H1 (cell line): ENCODE data around the gene SRPX. TPM values are rescaled to one million over a fixed set of nuclear protein-coding genes. Genes with fewer than 3 reads are reported as not detected.

Experiments
- CBX8 ChIP-seq: fragments of 300-800, 300-1000 bp; sonication (generic); IDR thresholded peaks from 2 replicates; pipeline ENCODE4 v1.7.1; 2016; ENCODE audit warnings: low read depth, low read length, borderline replicate concordance
- EZH2 ChIP-seq: fragments of 200-600 bp; sonication (generic); IDR thresholded peaks from 2 replicates; pipeline ENCODE4 v1.7.1; 2012; ENCODE audit warnings: low read depth, mild to moderate bottlenecking, moderate library complexity, low read length, inconsistent platforms; ENCODE audit not compliant: severe bottlenecking
- GABPA ChIP-seq: IDR thresholded peaks from 2 replicates; pipeline ENCODE4 v1.6.1; 2011; ENCODE audit warnings: mild to moderate bottlenecking, low read length, moderate library complexity, borderline replicate concordance; ENCODE audit not compliant: insufficient read depth
- GTF2F1 ChIP-seq: IDR thresholded peaks from 2 replicates; pipeline ENCODE4 v1.6.1; 2012; ENCODE audit warnings: low read depth, low read length, improper control_type of control experiment, borderline replicate concordance
- KDM5A ChIP-seq: fragments of 200-600 bp; IDR thresholded peaks from 2 replicates; pipeline ENCODE4 v1.7.1; 2012; ENCODE audit warnings: mild to moderate bottlenecking, low read length, inconsistent platforms, mixed read lengths
- MAFK ChIP-seq: IDR thresholded peaks from 2 replicates; pipeline ENCODE4 v1.6.1; 2012; ENCODE audit warnings: low read depth, mild to moderate bottlenecking, improper control_type of control experiment, low read length
- TEAD4 ChIP-seq: IDR thresholded peaks from 2 replicates; pipeline ENCODE4 v1.6.1; 2012; ENCODE audit warnings: low read depth, low read length, inconsistent platforms, mixed read lengths
- polyA plus RNA-seq, 7 experiments: library from polyadenylated mRNA; depleted of rRNA in 3 of 7; stranded (reverse) in 5 of 7; unstranded in 2 of 7; fragments of >200 nt in 5 of 7; fragments of 200-250 nt in 2 of 7; gene quantifications; 1 replicate in 5 of 7; 2 replicates in 1 of 7; 4 replicates in 1 of 7; pipeline versions ENCODE4 v1.2.1 to v1.2.3, GENCODE V29; 2011 to 2013; ENCODE audit warnings: missing spikeins in 2 of 7, mixed read lengths in 2 of 7
- total RNA-seq: library from RNA; stranded (reverse); fragmentation: NEBNext Ultra II Directional; extraction: Animal tissue kit (Norgen Biotek cat#: 25700); gene quantifications from 2 replicates; pipeline ENCODE4 v1.2.1, GENCODE V29; 2021

The SRPX gene
- total and polyA plus RNA-seq, 2 of the 8 experiments (the other 6 are each of a cell fraction or from before 2014, with no cell fraction given) = 7.6 to 10.4 TPM

DNA sequence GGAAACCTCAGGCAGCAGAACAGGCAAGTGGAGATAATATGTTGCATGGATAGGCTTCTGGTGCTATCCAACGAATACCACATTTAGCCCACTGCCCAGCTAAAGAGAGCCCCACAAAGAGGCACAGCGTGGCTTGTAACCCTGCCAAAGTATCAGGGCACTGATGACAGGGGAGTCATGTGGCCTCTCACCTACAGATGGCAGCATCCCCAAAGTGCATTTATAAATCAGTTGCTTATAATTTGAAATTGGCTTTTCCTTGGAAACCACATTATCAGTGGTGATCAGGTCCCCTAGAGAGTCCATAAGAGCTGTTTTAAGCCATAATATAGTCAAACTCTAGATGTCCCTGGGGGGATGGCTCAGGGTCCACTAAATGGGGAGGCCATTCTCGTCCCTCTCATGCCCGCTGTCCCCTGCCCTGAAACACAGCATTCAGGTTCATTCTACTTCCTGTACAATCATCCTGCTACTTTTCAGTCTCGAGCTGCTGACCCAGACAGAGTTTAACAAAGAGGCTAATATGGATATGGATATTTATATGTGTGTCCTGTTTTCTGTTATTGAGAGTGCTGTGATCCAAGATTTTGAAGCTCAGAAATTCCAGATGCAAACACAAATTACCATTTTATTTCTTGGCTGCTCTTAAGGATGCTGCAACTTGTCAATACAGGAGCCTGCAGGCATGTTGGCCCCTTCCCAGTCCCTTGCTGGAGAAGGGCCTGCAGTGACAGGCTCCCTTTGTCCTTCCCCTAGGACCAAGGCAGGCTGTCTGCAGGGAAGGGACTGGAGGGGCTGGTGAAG is 28.5 kb downstream of the SRPX start (continued):
- TF ChIP-seq CBX8 (no peak), MAFK (no peak), KDM5A (no peak), TEAD4 (no peak), GTF2F1 (no peak), GABPA (no peak), EZH2 (no peak)
